Stimulated activated CD4-positive, alpha-beta T cell treated with anti-CD3 and anti-CD28 coated beads, Interleukin-1b, Interleukin-23, amount 100 ng/mL, for 48 hours (primary cell): ENCODE measurements around the gene ZNF148.
A peak's percentile ranks its signal among the peaks of the same experiment; 100 is the strongest.
"Not testable (repeated sequence)": the region's sequence is repeated elsewhere in the genome, so short reads cannot be mapped to it uniquely, and the experiment has no call there.

Source experiments
- DNase-seq: peaks from one replicate; pipeline ENCODE4 v3.0.0-alpha.2; 2020

Gene ZNF148

GRCh38 chr3:125375950-125376679 lies 990 bp upstream of the ZNF148 start:
- no peak for DNase-seq

- peak; percentile 20 for DNase-seq
These were observed 577 bp downstream of the ZNF148 start for GRCh38 chr3:125374501-125374995.

GRCh38 chr3:125367403-125368230 lies 7.5 kb downstream of the ZNF148 start:
- no peak for DNase-seq

- DNase-seq, result no peak
These were observed 9.0 kb downstream of the ZNF148 start for GRCh38 chr3:125366132-125366531.

GRCh38 chr3:125359700-125360099 lies 15.4 kb downstream of the ZNF148 start:
- DNase-seq, result no peak

GRCh38 chr3:125358923-125359322 lies 16.2 kb downstream of the ZNF148 start:
- DNase-seq, result no peak

- DNase-seq, result no peak
These were observed 17.3 kb downstream of the ZNF148 start for GRCh38 chr3:125357837-125358236.

- peak; percentile 52 for DNase-seq
These were observed 18.0 kb downstream of the ZNF148 start for GRCh38 chr3:125357032-125357658.

- DNase-seq, result no peak
These were observed 18.7 kb downstream of the ZNF148 start for GRCh38 chr3:125356140-125357026.

- no peak for DNase-seq
These were observed 21.5 kb downstream of the ZNF148 start for GRCh38 chr3:125353659-125354058.

- DNase-seq, result no peak
These were observed 22.0 kb downstream of the ZNF148 start for GRCh38 chr3:125353128-125353527.

GRCh38 chr3:125351814-125352456 lies 23.2 kb downstream of the ZNF148 start:
- no peak for DNase-seq

GRCh38 chr3:125351152-125351551 lies 24.0 kb downstream of the ZNF148 start:
- DNase-seq, result no peak

- DNase-seq, result no peak
These were observed 24.5 kb downstream of the ZNF148 start for GRCh38 chr3:125350597-125350996.

GRCh38 chr3:125349556-125350165 lies 25.5 kb downstream of the ZNF148 start:
- no peak for DNase-seq

- no peak for DNase-seq
These were observed 26.1 kb downstream of the ZNF148 start for GRCh38 chr3:125349055-125349454.

- not testable (repeated sequence) for DNase-seq
These were observed 31.8 kb downstream of the ZNF148 start for GRCh38 chr3:125343367-125343766.

GRCh38 chr3:125340121-125340520 lies 35.0 kb downstream of the ZNF148 start:
- no peak for DNase-seq

- DNase-seq, result no peak
These were observed 37.6 kb downstream of the ZNF148 start for GRCh38 chr3:125337506-125337905.

GRCh38 chr3:125334675-125335560 lies 40.2 kb downstream of the ZNF148 start:
- DNase-seq, result no peak
